ENCODE measurements around the gene RBM22.

DNA sequence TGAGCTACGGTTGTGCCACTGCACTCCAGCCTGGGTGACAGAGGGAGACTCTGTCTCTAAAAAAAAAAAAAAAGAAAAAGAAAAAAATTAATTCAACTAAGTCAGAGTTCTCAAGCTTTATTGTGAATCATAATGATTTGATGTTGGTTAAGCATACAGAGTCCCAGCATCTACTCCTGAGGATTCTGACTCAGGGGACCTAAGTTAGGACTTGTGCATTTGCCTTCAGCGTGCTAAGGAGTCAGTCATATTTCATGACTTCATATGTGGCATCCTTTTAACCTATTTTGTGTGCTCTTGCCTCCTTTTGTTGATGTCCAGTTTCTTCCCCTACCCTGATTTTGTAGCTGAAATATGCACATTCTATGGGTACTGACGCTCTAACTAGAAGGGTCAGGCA, 36.9 kb downstream of the RBM22 start:
- TF ChIP-seq SIN3A (IDR thresholded peaks at IDR 0.05; ENCODE audit: borderline replicate concordance, insufficient read depth, low read length), result no peak
- TF ChIP-seq POLR2AphosphoS5 (IDR thresholded peaks at IDR 0.05; ENCODE audit: low read depth, low read length), result no peak
- TF ChIP-seq, protein P1, sequence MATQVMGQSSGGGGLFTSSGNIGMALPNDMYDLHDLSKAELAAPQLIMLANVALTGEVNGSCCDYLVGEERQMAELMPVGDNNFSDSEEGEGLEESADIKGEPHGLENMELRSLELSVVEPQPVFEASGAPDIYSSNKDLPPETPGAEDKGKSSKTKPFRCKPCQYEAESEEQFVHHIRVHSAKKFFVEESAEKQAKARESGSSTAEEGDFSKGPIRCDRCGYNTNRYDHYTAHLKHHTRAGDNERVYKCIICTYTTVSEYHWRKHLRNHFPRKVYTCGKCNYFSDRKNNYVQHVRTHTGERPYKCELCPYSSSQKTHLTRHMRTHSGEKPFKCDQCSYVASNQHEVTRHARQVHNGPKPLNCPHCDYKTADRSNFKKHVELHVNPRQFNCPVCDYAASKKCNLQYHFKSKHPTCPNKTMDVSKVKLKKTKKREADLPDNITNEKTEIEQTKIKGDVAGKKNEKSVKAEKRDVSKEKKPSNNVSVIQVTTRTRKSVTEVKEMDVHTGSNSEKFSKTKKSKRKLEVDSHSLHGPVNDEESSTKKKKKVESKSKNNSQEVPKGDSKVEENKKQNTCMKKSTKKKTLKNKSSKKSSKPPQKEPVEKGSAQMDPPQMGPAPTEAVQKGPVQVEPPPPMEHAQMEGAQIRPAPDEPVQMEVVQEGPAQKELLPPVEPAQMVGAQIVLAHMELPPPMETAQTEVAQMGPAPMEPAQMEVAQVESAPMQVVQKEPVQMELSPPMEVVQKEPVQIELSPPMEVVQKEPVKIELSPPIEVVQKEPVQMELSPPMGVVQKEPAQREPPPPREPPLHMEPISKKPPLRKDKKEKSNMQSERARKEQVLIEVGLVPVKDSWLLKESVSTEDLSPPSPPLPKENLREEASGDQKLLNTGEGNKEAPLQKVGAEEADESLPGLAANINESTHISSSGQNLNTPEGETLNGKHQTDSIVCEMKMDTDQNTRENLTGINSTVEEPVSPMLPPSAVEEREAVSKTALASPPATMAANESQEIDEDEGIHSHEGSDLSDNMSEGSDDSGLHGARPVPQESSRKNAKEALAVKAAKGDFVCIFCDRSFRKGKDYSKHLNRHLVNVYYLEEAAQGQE (IDR thresholded peaks at IDR 0.05; ENCODE audit: insufficient read depth in 1 of 2, low read depth in 2 of 2, low read length in 2 of 2), result no peak

Data from PFSK-1 (cell line).